ENCODE measurements around the gene MYH9. TPM values are rescaled to one million over a fixed set of nuclear protein-coding genes. Genes with fewer than 3 reads are reported as not detected.
A peak's percentile ranks its signal among the peaks of the same experiment; 100 is the strongest.

MYH9 gene
- total RNA-seq, 3 donors from 2014 or later (not counting 1 experiment from before 2014, with no cell fraction given): 803 to 1,038 (median 808) TPM

GRCh38 chr22:36244522-36245391 is 143.0 kb downstream of the MYH9 start:
- no peak overlapping the region for H3K4me3 ChIP-seq (ENCODE audit: low read length)
- H3K27me3 ChIP-seq (ENCODE audit: control insufficient read depth, insufficient read depth, low read length): no peaks in the 10 kb centered on the region
- no peaks in the 10 kb centered on the region for H3K9me3 ChIP-seq (ENCODE audit: control insufficient read depth, insufficient read depth, low read length)
- Mint-ChIP-seq H3K27me3 (ENCODE audit: low read depth in 2 of 2) (peaks cover 0 to 3% of the 10 kb centered on the region in 2 donors), H3K4me1 (peaks cover 4 to 5% of the 10 kb centered on the region in 2 donors), H3K27ac (no peak overlapping the region), H3K36me3 (no peaks in the 10 kb centered on the region), H3K4me3 (no peak overlapping the region), H3K9me3 (peaks cover 0 to 3% of the 10 kb centered on the region in 2 donors)
- no peaks in the 10 kb centered on the region for H3K36me3 ChIP-seq (ENCODE audit: control insufficient read depth, insufficient read depth, low read length)
- peaks cover 3% of the 10 kb centered on the region for H3K4me1 ChIP-seq (ENCODE audit: control insufficient read depth, insufficient read depth, low read length)
- no peak for TF ChIP-seq CTCF (IDR thresholded peaks at IDR 0.05)
- intact Hi-C loops (cut with micrococcal nuclease): no loop called here
- no peak overlapping the region for H3K27ac ChIP-seq (ENCODE audit: low read length)
- WGBS (ENCODE audit: insufficient coverage): 94% methylated on average over 5 of the region's 5 CpGs
- ATAC-seq (no peak), DNase-seq (no peak)

GRCh38 chr22:36243986-36244385 is 143.8 kb downstream of the MYH9 start:
- Histone ChIP-seq H3K9me3 (ENCODE audit: control insufficient read depth, insufficient read depth, low read length) (no peaks in the 10 kb centered on the region), H3K4me3 (ENCODE audit: low read length) (no peak overlapping the region), H3K36me3 (ENCODE audit: control insufficient read depth, insufficient read depth, low read length) (no peaks in the 10 kb centered on the region), H3K27me3 (ENCODE audit: control insufficient read depth, insufficient read depth, low read length) (no peaks in the 10 kb centered on the region), H3K4me1 (ENCODE audit: control insufficient read depth, insufficient read depth, low read length) (peaks cover 10% of the 10 kb centered on the region), H3K27ac (ENCODE audit: low read length) (no peak overlapping the region)
- DNase-seq (no peak), ATAC-seq (no peak)
- H3K36me3 Mint-ChIP-seq: no peaks in the 10 kb centered on the region
- TF ChIP-seq CTCF (IDR thresholded peaks at IDR 0.05): no peak
- WGBS (ENCODE audit: insufficient coverage): 97% methylated on average over 5 of the region's 5 CpGs
- H3K4me1 Mint-ChIP-seq: peaks cover 12% of the 10 kb centered on the region in 2 donors
- H3K9me3 Mint-ChIP-seq: peaks cover 0 to 3% of the 10 kb centered on the region in 2 donors
- intact Hi-C loops (cut with micrococcal nuclease): no loop called here
- H3K27ac Mint-ChIP-seq: no peak overlapping the region
- peaks cover 0 to 3% of the 10 kb centered on the region in 2 donors for H3K27me3 Mint-ChIP-seq (ENCODE audit: low read depth in 2 of 2)
- H3K4me3 Mint-ChIP-seq: no peak overlapping the region

- H3K27me3 ChIP-seq (ENCODE audit: control insufficient read depth, insufficient read depth, low read length): no peaks in the 10 kb centered on the region
- Mint-ChIP-seq H3K4me1 (peaks cover 49 to 52% of the 10 kb centered on the region in 2 donors), H3K27ac (peak within 1 kb of the TSS; percentile 98), H3K9me3 (peaks cover 0 to 3% of the 10 kb centered on the region in 2 donors), H3K36me3 (peaks cover 11% of the 10 kb centered on the region), H3K27me3 (ENCODE audit: low read depth in 2 of 2) (no peaks in the 10 kb centered on the region), H3K4me3 (peak within 1 kb of the TSS; percentile 99)
- WGBS (ENCODE audit: insufficient coverage): 27% methylated on average over 13 of the region's 13 CpGs
- H3K4me1 ChIP-seq (ENCODE audit: control insufficient read depth, insufficient read depth, low read length): peaks cover 43% of the 10 kb centered on the region
- H3K27ac ChIP-seq (ENCODE audit: low read length): peak within 1 kb of the TSS; percentile 95
- intact Hi-C loops (cut with micrococcal nuclease): loop anchor here (5.0 kb wide), 2 partner anchors 38 to 77 kb away; partner anchors contain the start of gene APOL3
- peak within 1 kb of the TSS; percentile 99 for H3K4me3 ChIP-seq (ENCODE audit: low read length)
- H3K9me3 ChIP-seq (ENCODE audit: control insufficient read depth, insufficient read depth, low read length): no peaks in the 10 kb centered on the region
- peak; percentile 94 to 98 (median 95) for ATAC-seq
- DNase-seq: peak; percentile 74 to 93
- H3K36me3 ChIP-seq (ENCODE audit: control insufficient read depth, insufficient read depth, low read length): peaks cover 16% of the 10 kb centered on the region
- peak; percentile 57 for TF ChIP-seq CTCF (IDR thresholded peaks at IDR 0.05)
Measured at GRCh38 chr22:36239401-36240171, 148.2 kb downstream of the MYH9 start, which contains the start of gene APOL2. Gene APOL2 (minus strand): TSS chr22:36239527. CDS start chr22:36233162, 6,365 bp downstream.
